Stimulated activated effector memory CD8-positive, alpha-beta T cell treated with anti-CD3 and anti-CD28 coated beads, Interleukin-12 subunit alpha, Interleukin-12 subunit beta, amount 100 ng/mL, for 72 hours (primary cell): ENCODE data around the gene CC2D1A.

Experiments used
- ATAC-seq: fragments of 150-1000 bp; cut with Tn5 transposase; 2 replicates; pipeline ENCODE4 v1.10.0; 2021
- DNase-seq, 2 donors: peaks; one replicate each; pipeline ENCODE4 v3.0.0; 2021 to 2022; ENCODE audit warnings: low spot score in 2 of 2
- H3K27ac Mint-ChIP-seq: one replicate; pipeline ENCODE4 v1.8.0; 2022; ENCODE audit warnings: mild to moderate bottlenecking, mixed read lengths
- H3K36me3 Mint-ChIP-seq: one replicate; pipeline ENCODE4 v1.8.0; 2022; ENCODE audit warnings: mild to moderate bottlenecking, mixed read lengths
- H3K4me1 Mint-ChIP-seq: one replicate; pipeline ENCODE4 v1.8.0; 2022; ENCODE audit warnings: mixed read lengths
- H3K4me3 Mint-ChIP-seq: one replicate; pipeline ENCODE4 v1.8.0; 2022; ENCODE audit warnings: mild to moderate bottlenecking, mixed read lengths
- H3K9me3 Mint-ChIP-seq: one replicate; pipeline ENCODE4 v1.8.0; 2022; ENCODE audit warnings: mixed read lengths

CC2D1A gene

GRCh38 chr19:13885826-13886365 is 20.1 kb upstream of the CC2D1A start:
- Mint-ChIP-seq H3K4me1 (peaks cover 64% of the 10 kb centered on the region), H3K9me3 (no peaks in the 10 kb centered on the region), H3K4me3 (no peak overlapping the region), H3K36me3 (peaks cover 11% of the 10 kb centered on the region), H3K27ac (no peak overlapping the region)
- no peak for DNase-seq
- no peak for ATAC-seq

- Mint-ChIP-seq H3K4me1 (peaks cover 53% of the 10 kb centered on the region), H3K4me3 (peak overlapping the region; percentile 59), H3K27ac (peak overlapping the region; percentile 67), H3K36me3 (peaks cover 2% of the 10 kb centered on the region), H3K9me3 (no peaks in the 10 kb centered on the region)
- ATAC-seq = peak; percentile 96
- DNase-seq = peak in 1 of 2 donors; percentile 82
Measured at GRCh38 chr19:13887018-13887436, 19.0 kb upstream of the CC2D1A start.

GRCh38 chr19:13887517-13887916 is 18.5 kb upstream of the CC2D1A start:
- Mint-ChIP-seq H3K4me1 (peaks cover 48% of the 10 kb centered on the region), H3K9me3 (no peaks in the 10 kb centered on the region), H3K36me3 (no peaks in the 10 kb centered on the region), H3K27ac (peak overlapping the region; percentile 67), H3K4me3 (peak overlapping the region; percentile 59)
- ATAC-seq (peak; percentile 75), DNase-seq (no peak)

GRCh38 chr19:13888281-13888680 is 17.7 kb upstream of the CC2D1A start:
- no peak for DNase-seq
- no peaks in the 10 kb centered on the region for H3K36me3 Mint-ChIP-seq
- no peak overlapping the region for H3K4me3 Mint-ChIP-seq
- peaks cover 40% of the 10 kb centered on the region for H3K4me1 Mint-ChIP-seq
- H3K9me3 Mint-ChIP-seq = no peaks in the 10 kb centered on the region
- no peak overlapping the region for H3K27ac Mint-ChIP-seq
- no peak for ATAC-seq

GRCh38 chr19:13890136-13890535 is 15.9 kb upstream of the CC2D1A start:
- Mint-ChIP-seq H3K4me3 (no peak overlapping the region), H3K9me3 (no peaks in the 10 kb centered on the region), H3K36me3 (no peaks in the 10 kb centered on the region), H3K27ac (no peak overlapping the region), H3K4me1 (peaks cover 26% of the 10 kb centered on the region)
- no peak for DNase-seq
- ATAC-seq = no peak

- DNase-seq = no peak
- no peak overlapping the region for H3K27ac Mint-ChIP-seq
- no peaks in the 10 kb centered on the region for H3K9me3 Mint-ChIP-seq
- no peaks in the 10 kb centered on the region for H3K4me1 Mint-ChIP-seq
- no peaks in the 10 kb centered on the region for H3K36me3 Mint-ChIP-seq
- ATAC-seq = no peak
- H3K4me3 Mint-ChIP-seq = no peak overlapping the region
Measured at GRCh38 chr19:13892870-13893269, 13.1 kb upstream of the CC2D1A start.

- DNase-seq = no peak
Measured at GRCh38 chr19:13894552-13894951, 11.4 kb upstream of the CC2D1A start.

GRCh38 chr19:13896227-13896626 is 9.8 kb upstream of the CC2D1A start:
- no peaks in the 10 kb centered on the region for H3K9me3 Mint-ChIP-seq
- DNase-seq (no peak), ATAC-seq (no peak)
- H3K4me3 Mint-ChIP-seq = no peak overlapping the region
- H3K27ac Mint-ChIP-seq = no peak overlapping the region
- H3K36me3 Mint-ChIP-seq = no peaks in the 10 kb centered on the region
- no peaks in the 10 kb centered on the region for H3K4me1 Mint-ChIP-seq

More at GRCh38 chr19:13894552-13894951, 11.4 kb upstream of the CC2D1A start:
- H3K9me3 Mint-ChIP-seq = no peaks in the 10 kb centered on the region
- H3K4me3 Mint-ChIP-seq = no peak overlapping the region
- ATAC-seq = no peak
- no peaks in the 10 kb centered on the region for H3K36me3 Mint-ChIP-seq
- no peaks in the 10 kb centered on the region for H3K4me1 Mint-ChIP-seq
- no peak overlapping the region for H3K27ac Mint-ChIP-seq

GRCh38 chr19:13899393-13899792 is 6.6 kb upstream of the CC2D1A start:
- Mint-ChIP-seq H3K4me3 (no peak overlapping the region), H3K27ac (no peak overlapping the region), H3K36me3 (no peaks in the 10 kb centered on the region), H3K9me3 (no peaks in the 10 kb centered on the region), H3K4me1 (no peaks in the 10 kb centered on the region)
- DNase-seq = no peak
- no peak for ATAC-seq

GRCh38 chr19:13899912-13900584 is 6.0 kb upstream of the CC2D1A start:
- no peak for DNase-seq
- Mint-ChIP-seq H3K27ac (no peak overlapping the region), H3K4me3 (no peak overlapping the region), H3K36me3 (no peaks in the 10 kb centered on the region), H3K9me3 (no peaks in the 10 kb centered on the region), H3K4me1 (peaks cover 5% of the 10 kb centered on the region)
- no peak for ATAC-seq

GRCh38 chr19:13902993-13903555 is 2.9 kb upstream of the CC2D1A start:
- DNase-seq (peak in 1 of 2 donors; percentile 71), ATAC-seq (no peak)
- no peaks in the 10 kb centered on the region for H3K9me3 Mint-ChIP-seq
- no peaks in the 10 kb centered on the region for H3K36me3 Mint-ChIP-seq
- H3K27ac Mint-ChIP-seq = no peak overlapping the region
- H3K4me1 Mint-ChIP-seq = peaks cover 22% of the 10 kb centered on the region
- no peak overlapping the region for H3K4me3 Mint-ChIP-seq

- Mint-ChIP-seq H3K9me3 (no peaks in the 10 kb centered on the region), H3K36me3 (peaks cover 26% of the 10 kb centered on the region), H3K27ac (peak overlapping the region; percentile 91), H3K4me1 (peaks cover 22% of the 10 kb centered on the region), H3K4me3 (peak overlapping the region; percentile 80)
- ATAC-seq (peak; percentile 38), DNase-seq (peak in 1 of 2 donors; percentile 68)
Measured at GRCh38 chr19:13906521-13906904, 512 bp downstream of the CC2D1A start.

- DNase-seq = no peak
- ATAC-seq = no peak
- Mint-ChIP-seq H3K4me3 (peak overlapping the region; percentile 80), H3K9me3 (no peaks in the 10 kb centered on the region), H3K4me1 (peaks cover 22% of the 10 kb centered on the region), H3K36me3 (peaks cover 30% of the 10 kb centered on the region), H3K27ac (peak overlapping the region; percentile 91)
Measured at GRCh38 chr19:13906910-13907309, 909 bp downstream of the CC2D1A start.

GRCh38 chr19:13908674-13909073 is 2.7 kb downstream of the CC2D1A start:
- H3K4me1 Mint-ChIP-seq = peaks cover 22% of the 10 kb centered on the region
- no peaks in the 10 kb centered on the region for H3K9me3 Mint-ChIP-seq
- ATAC-seq = no peak
- no peak overlapping the region for H3K27ac Mint-ChIP-seq
- H3K36me3 Mint-ChIP-seq = peaks cover 48% of the 10 kb centered on the region
- DNase-seq = no peak
- H3K4me3 Mint-ChIP-seq = no peak overlapping the region

- ATAC-seq = no peak
- DNase-seq = no peak
- no peak overlapping the region for H3K4me3 Mint-ChIP-seq
- H3K9me3 Mint-ChIP-seq = no peaks in the 10 kb centered on the region
- H3K4me1 Mint-ChIP-seq = peaks cover 22% of the 10 kb centered on the region
- no peak overlapping the region for H3K27ac Mint-ChIP-seq
- peaks cover 55% of the 10 kb centered on the region for H3K36me3 Mint-ChIP-seq
Measured at GRCh38 chr19:13909430-13909829, 3.4 kb downstream of the CC2D1A start.

GRCh38 chr19:13913352-13913751 is 7.4 kb downstream of the CC2D1A start:
- H3K4me1 Mint-ChIP-seq = no peaks in the 10 kb centered on the region
- DNase-seq (no peak), ATAC-seq (no peak)
- no peak overlapping the region for H3K4me3 Mint-ChIP-seq
- no peak overlapping the region for H3K27ac Mint-ChIP-seq
- peaks cover 75% of the 10 kb centered on the region for H3K36me3 Mint-ChIP-seq
- H3K9me3 Mint-ChIP-seq = no peaks in the 10 kb centered on the region
